Spinal cord (tissue), 10 donors: Measurements from ENCODE around the gene CXADR. TPM values are rescaled to one million over a fixed set of nuclear protein-coding genes. Genes with fewer than 3 reads are reported as not detected.
"Not testable (repeated sequence)": the region's sequence is repeated elsewhere in the genome, so short reads cannot be mapped to it uniquely, and the experiment has no call there.

ENCODE experiments used
- DNase-seq, 6 donors: peaks; one replicate each; pipeline versions ENCODE4 v3.0.0 to v3.0.0-alpha.2; 2013 to 2015; ENCODE audit warnings: low spot score in 6 of 6, low read depth in 4 of 6
- H3K27ac ChIP-seq: one replicate; pipeline ENCODE4 v1.5.1; 2013; ENCODE audit warnings: low read depth, low read length, control low read depth
- H3K27me3 ChIP-seq: one replicate; pipeline ENCODE4 v1.6.1; 2013; ENCODE audit warnings: low read length; ENCODE audit not compliant: control insufficient read depth, insufficient read depth
- H3K36me3 ChIP-seq: one replicate; pipeline ENCODE4 v1.6.1; 2013; ENCODE audit warnings: low read length; ENCODE audit not compliant: control insufficient read depth, insufficient read depth
- H3K4me1 ChIP-seq: one replicate; pipeline ENCODE4 v1.6.1; 2013; ENCODE audit warnings: low read length; ENCODE audit not compliant: control insufficient read depth, insufficient read depth
- H3K4me3 ChIP-seq: one replicate; pipeline ENCODE4 v1.5.1; 2013; ENCODE audit warnings: low read depth, low read length, control low read depth
- H3K9me3 ChIP-seq: one replicate; pipeline ENCODE4 v1.6.1; 2013; ENCODE audit warnings: low read length; ENCODE audit not compliant: control insufficient read depth, insufficient read depth
- WGBS: methylation state at CpG from one replicate; pipeline ENCODE4 v1.1.5; 2013; ENCODE audit warnings: missing lambda C conversion rate; ENCODE audit not compliant: insufficient coverage; 5-methylcytosine and 5-hydroxymethylcytosine counted together
- polyA plus RNA-seq, 2 donors: library from polyadenylated mRNA; unstranded; fragments of 120-200 nt; gene quantifications; one replicate each; pipeline ENCODE4 v1.2.1, GENCODE V29; 2013; ENCODE audit not compliant: insufficient read length in 2 of 2
- total RNA-seq, 2 donors: library from RNA; depleted of rRNA in 1 of 2; stranded (reverse); fragments of 120-200 nt in 1 of 2; fragments of >200 nt in 1 of 2; gene quantifications; one replicate each; pipeline versions ENCODE4 v1.2.3 to v1.2.4, GENCODE V29; 2013 to 2014
- donor health status: healthy.

The CXADR gene
- total and polyA plus RNA-seq, 4 donors = 55.7 to 89.1 (median 70.6) TPM

- H3K4me1 ChIP-seq = no peaks in the 10 kb centered on the region
- no peaks in the 10 kb centered on the region for H3K36me3 ChIP-seq
- WGBS = 96% methylated on average over 2 of the region's 2 CpGs
- no peaks in the 10 kb centered on the region for H3K27me3 ChIP-seq
- no peaks in the 10 kb centered on the region for H3K9me3 ChIP-seq
- peak in 1 of 6 donors; percentile 7 for DNase-seq
- H3K27ac ChIP-seq = no peak overlapping the region
- H3K4me3 ChIP-seq = no peak overlapping the region
Measured at GRCh38 chr21:17498586-17498985, 14.3 kb upstream of the CXADR start.

GRCh38 chr21:17501107-17502006 is 11.5 kb upstream of the CXADR start:
- Histone ChIP-seq H3K27ac (no peak overlapping the region), H3K4me3 (no peak overlapping the region), H3K27me3 (no peaks in the 10 kb centered on the region), H3K36me3 (no peaks in the 10 kb centered on the region), H3K4me1 (no peaks in the 10 kb centered on the region), H3K9me3 (no peaks in the 10 kb centered on the region)
- DNase-seq = no peak
- WGBS = no CpG with 5 or more reads among the region's 4 CpGs

GRCh38 chr21:17502985-17503384 is 9.9 kb upstream of the CXADR start:
- H3K4me1 ChIP-seq, H3K36me3 ChIP-seq, H3K27me3 ChIP-seq, H3K4me3 ChIP-seq, DNase-seq, H3K27ac ChIP-seq, H3K9me3 ChIP-seq: not testable (repeated sequence)
- no CpG with 5 or more reads among the region's 5 CpGs for WGBS

- Histone ChIP-seq H3K4me3 (no peak overlapping the region), H3K4me1 (no peaks in the 10 kb centered on the region), H3K36me3 (no peaks in the 10 kb centered on the region), H3K9me3 (no peaks in the 10 kb centered on the region), H3K27me3 (no peaks in the 10 kb centered on the region), H3K27ac (no peak overlapping the region)
- WGBS = no CpG with 5 or more reads among the region's 7 CpGs
- no peak for DNase-seq
Measured at GRCh38 chr21:17506951-17507350, 5.9 kb upstream of the CXADR start.

GRCh38 chr21:17507591-17507990 is 5.3 kb upstream of the CXADR start:
- Histone ChIP-seq H3K27ac (no peak overlapping the region), H3K27me3 (no peaks in the 10 kb centered on the region), H3K9me3 (no peaks in the 10 kb centered on the region), H3K4me3 (no peak overlapping the region), H3K4me1 (peaks cover 4% of the 10 kb centered on the region), H3K36me3 (no peaks in the 10 kb centered on the region)
- DNase-seq = no peak
- 100% methylated on average over 2 of the region's 5 CpGs for WGBS

- no peaks in the 10 kb centered on the region for H3K36me3 ChIP-seq
- peak in 5 of 6 donors; percentile 15 to 86 (median 57) for DNase-seq
- peaks cover 2% of the 10 kb centered on the region for H3K27me3 ChIP-seq
- H3K27ac ChIP-seq = peak overlapping the region; percentile 60
- peak overlapping the region; percentile 65 for H3K4me3 ChIP-seq
- peaks cover 13% of the 10 kb centered on the region for H3K4me1 ChIP-seq
- WGBS = under 1% methylated on average over 65 of the region's 69 CpGs
- H3K9me3 ChIP-seq = no peaks in the 10 kb centered on the region
Measured at GRCh38 chr21:17513214-17514123, 626 bp downstream of the CXADR start.

- DNase-seq = no peak
- peak overlapping the region; percentile 65 for H3K4me3 ChIP-seq
- H3K9me3 ChIP-seq = no peaks in the 10 kb centered on the region
- H3K27ac ChIP-seq = no peak overlapping the region
- peaks cover 2% of the 10 kb centered on the region for H3K27me3 ChIP-seq
- 66% methylated on average over 7 of the region's 13 CpGs for WGBS
- peaks cover 13% of the 10 kb centered on the region for H3K4me1 ChIP-seq
- H3K36me3 ChIP-seq = no peaks in the 10 kb centered on the region
Measured at GRCh38 chr21:17514124-17514845, 1.4 kb downstream of the CXADR start.

GRCh38 chr21:17517008-17517407 is 4.2 kb downstream of the CXADR start:
- not testable (repeated sequence) for H3K9me3 ChIP-seq, DNase-seq, H3K4me3 ChIP-seq, H3K36me3 ChIP-seq, H3K27ac ChIP-seq, H3K27me3 ChIP-seq
- whole genome bisulfite sequencing = no CpG with 5 or more reads among the region's 1 CpG
- H3K4me1 ChIP-seq = peaks cover 13% of the 10 kb centered on the region

- Histone ChIP-seq H3K27me3 (no peaks in the 10 kb centered on the region), H3K4me3 (no peak overlapping the region), H3K4me1 (peaks cover 5% of the 10 kb centered on the region), H3K36me3 (no peaks in the 10 kb centered on the region), H3K27ac (no peak overlapping the region), H3K9me3 (no peaks in the 10 kb centered on the region)
- 100% methylated on average over 2 of the region's 2 CpGs for WGBS
- no peak for DNase-seq
Measured at GRCh38 chr21:17519208-17519738, 6.4 kb downstream of the CXADR start.
